Measurements from ENCODE around the gene CORO2B.

Gene CORO2B

GRCh38 chr15:68574629-68575028 lies 4.2 kb upstream of the CORO2B start:
- no peak for DNase-seq

DNA sequence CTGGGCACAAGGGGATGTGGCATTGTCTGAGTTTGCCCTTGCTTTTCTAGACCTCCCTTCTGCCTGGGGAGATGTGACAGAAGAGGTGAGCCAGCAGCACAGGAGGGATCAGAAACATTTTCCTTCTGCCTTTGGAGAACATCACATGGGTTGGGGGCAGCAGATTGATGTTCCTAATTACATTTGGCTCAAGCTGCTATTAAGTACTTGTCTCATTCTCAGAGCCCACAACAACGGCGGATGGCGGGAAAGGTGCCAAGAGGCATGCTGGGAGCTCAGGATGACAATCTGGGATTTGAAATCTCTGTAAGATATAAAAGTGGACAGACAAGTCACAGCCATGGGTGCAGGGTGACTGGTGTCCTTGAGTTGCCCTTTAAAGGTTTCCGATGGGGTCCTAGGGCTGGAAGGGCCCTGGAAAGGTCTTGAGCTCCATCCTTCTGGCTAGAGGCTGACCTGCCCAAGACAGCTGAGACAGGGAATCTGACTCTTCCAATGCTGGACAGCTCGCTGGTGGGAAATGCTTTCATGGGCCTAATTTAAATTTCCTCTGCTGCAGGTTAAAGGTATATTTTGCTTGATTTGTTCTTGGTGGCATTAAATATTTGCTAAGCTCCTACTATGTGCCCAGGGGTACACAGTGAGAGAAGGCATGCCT lies 2.4 kb upstream of the CORO2B start:
- no peak for DNase-seq

GRCh38 chr15:68578175-68578979 lies 416 bp upstream of the CORO2B start:
- peak; percentile 65 to 86 (median 72) for DNase-seq

GRCh38 chr15:68580026-68580882 lies 1.5 kb downstream of the CORO2B start:
- DNase-seq = no peak

DNA sequence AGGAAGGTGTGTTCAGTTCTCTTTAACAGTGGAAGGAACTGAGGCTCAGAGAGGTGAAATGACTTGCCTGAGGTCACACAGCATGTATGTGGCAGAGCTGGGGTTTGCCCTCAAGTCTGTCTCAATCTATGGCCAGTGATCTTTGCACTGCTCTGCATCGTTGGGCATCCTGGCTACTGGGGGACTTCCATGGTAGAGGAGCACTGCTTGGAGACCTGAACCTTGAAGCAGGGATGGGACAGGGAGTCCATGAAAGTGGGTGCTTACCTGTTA lies 2.0 kb downstream of the CORO2B start:
- no peak for DNase-seq

DNA sequence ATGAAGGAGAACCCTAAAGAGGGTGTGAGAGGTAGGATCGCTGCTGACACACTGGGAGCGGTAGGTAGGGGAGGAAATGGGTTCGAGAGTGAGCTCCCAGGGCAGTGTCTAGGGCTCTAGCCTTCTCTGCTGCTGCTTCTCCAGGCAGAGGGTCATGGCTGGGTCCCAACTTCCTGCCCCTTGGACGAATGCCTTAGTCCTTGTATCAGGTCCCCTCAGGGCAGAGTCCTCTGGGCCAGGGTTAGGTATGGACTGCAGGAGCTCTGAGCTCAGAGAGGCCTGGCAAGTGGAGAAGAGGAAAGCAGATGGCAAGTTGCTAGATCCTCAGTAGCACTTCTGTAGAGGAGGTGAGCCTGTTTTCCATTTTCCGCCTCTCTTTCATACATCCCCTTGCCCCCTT lies 2.9 kb downstream of the CORO2B start:
- DNase-seq = no peak

GRCh38 chr15:68582236-68582635 lies 3.4 kb downstream of the CORO2B start:
- DNase-seq = no peak

GRCh38 chr15:68582864-68583263 lies 4.1 kb downstream of the CORO2B start:
- no peak for DNase-seq

DNA sequence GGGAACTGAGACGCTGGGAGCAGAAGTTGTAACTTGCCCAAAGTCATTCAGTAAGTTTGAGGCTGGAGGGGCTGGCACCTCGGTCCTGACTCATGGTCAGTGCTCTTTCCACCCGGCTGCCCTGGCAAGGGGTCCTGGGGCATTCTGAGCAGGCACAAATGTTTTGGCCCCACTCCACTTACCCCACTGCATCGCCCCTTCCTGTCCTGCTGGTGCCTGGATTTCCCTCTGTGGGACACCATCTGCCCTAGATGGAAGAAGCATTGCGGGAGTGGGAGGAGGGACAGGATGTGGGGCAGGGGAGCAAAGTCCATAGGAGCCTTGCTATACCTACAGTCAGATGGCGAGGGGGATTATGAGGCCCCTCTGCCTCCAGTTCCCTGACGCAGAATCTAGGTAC lies 4.5 kb downstream of the CORO2B start:
- DNase-seq = no peak

DNA sequence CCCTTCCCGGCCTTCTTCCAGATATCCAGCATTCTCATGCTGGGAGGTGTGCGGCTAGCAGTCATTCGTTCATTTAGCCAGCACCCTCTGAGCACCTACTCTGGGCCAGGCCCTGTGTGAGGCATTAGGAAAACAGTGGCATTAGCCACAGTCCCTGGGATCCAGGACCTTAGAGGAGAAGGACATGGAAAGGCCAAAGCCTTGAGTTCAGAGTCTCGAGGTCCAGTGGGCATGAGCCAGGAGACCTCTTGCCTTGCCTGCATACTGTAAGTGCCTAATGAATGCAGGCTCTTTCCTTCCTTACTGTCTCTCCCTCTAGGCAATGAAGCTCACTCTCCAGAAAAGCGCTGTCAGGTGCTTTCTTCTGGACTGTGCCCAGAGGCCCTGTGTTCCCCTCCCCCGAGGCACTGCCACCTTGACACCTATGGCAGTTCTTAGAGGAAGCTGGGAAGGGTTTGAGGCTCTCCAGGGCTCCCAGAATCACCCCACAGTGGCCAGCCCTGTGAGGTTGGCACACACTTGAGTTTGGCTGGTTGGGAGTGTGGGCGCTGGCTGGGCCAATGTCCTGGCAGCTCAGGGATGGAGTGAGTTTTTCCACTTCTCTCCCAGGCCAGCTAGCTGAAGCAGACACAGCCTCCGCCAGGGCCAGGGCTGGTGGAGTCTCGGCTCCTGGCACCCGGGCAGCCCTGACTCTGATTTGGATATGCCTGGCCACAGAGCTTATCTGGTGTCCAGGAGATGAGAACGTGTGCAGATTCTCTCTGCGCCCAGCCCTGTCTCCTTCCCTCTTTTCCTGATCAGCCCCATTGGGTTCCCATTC lies 5.4 kb downstream of the CORO2B start:
- DNase-seq = no peak

DNA sequence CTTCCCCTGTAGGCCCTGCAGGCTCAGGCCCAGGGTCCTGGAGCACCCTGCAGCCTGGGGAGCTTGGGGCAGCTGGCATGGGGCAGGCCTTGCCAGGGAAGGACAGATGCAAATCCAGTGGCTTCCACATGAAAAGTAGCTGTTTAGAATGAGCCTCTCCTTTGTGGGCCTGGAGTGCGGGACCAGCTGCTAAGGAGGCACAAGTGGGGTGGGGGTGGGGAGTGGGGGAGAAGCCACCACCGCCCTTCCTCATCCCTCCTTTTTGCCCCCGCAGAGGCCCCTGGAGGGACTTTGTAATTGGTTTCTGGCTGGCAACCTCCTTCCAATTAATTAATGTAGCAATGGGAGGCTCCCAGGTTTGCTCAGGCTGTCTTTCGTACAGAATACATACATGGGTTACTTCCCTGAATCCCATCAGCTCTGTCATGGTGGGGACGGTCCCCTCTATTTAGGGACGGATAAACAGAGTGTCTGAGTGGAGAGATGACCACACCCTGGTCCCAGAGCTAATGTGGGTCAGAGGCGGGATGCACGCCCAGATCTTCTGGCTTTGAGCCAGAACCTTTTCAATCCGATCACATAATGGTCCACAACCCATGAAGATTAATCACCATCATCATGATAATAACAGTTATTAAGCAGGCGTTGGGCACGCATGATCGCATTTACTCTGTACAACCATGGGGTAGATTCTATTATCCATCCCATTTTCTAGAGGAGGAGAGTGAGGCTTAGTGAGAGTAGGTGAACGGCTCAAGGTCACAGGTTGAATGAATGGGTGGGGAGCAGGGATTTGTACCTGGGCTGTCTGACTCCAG lies 6.2 kb downstream of the CORO2B start:
- no peak for DNase-seq

DNA sequence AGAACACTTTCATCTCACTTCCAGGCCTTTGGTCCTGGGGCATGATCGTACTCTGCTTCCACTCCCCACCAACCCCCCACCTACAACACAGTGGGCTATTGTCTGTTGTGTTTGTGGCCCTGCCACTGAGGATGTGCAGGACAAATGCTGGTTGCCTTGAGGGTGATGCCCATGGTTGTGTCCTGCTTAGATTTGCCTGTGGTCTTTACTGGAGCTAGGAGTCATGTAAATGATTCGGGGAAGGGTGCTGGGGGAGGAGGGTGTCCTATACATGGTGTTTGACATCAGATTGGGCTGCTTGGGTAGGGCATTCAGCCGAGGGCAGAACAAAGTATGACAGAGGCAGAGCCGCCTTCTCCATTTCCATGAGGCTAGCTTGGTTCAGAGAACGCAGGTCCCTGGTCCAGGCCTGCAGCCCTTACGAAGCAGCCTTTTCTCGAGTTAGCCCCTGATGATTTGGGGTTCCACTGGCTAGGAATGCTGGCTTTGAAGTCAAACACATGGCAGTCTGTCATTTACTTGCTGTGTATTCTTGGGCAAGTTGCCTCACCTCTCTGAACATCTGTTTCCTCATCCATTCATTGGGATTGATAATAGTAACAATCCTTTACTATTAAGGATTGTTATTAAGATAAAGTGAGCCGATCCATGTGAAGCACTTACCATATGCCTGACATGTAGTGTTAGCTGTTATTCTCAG lies 6.9 kb downstream of the CORO2B start:
- DNase-seq = no peak

- peak; percentile 39 to 60 (median 51) for DNase-seq
Measured at GRCh38 chr15:68586274-68586961, 7.6 kb downstream of the CORO2B start.

DNA sequence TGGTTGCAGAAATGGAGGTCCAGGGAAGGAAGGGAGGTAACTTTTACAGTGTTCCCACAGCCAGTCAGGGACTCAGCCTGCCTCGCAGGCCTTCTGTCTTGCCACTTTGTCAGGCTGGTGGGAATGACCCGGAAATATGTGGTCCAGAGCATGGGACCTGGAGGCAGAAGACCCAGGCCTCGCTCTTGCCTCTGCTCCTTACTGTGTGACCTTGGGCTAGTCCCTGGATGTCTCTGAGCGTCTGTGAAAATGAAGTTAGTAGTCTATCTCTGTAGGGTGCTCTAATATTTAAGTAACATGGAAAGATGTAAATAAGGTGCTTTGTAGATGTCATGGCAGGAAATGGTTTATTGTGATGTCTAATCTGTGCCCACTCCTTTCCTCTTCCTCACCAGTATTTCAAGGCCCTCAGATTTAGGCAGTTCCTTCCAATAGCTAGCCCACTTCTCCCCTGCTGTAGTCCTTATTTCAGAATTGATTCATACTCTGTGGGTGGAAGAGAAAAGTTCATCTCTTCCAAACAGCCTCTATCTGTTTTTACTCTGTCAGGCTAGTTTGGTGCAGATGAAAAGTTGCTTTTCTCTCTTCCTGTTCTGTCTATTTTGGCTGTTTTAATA lies 9.1 kb downstream of the CORO2B start:
- DNase-seq = peak; percentile 22 to 52 (median 52)

GRCh38 chr15:68589053-68589452 lies 10.3 kb downstream of the CORO2B start:
- no peak for DNase-seq

DNA sequence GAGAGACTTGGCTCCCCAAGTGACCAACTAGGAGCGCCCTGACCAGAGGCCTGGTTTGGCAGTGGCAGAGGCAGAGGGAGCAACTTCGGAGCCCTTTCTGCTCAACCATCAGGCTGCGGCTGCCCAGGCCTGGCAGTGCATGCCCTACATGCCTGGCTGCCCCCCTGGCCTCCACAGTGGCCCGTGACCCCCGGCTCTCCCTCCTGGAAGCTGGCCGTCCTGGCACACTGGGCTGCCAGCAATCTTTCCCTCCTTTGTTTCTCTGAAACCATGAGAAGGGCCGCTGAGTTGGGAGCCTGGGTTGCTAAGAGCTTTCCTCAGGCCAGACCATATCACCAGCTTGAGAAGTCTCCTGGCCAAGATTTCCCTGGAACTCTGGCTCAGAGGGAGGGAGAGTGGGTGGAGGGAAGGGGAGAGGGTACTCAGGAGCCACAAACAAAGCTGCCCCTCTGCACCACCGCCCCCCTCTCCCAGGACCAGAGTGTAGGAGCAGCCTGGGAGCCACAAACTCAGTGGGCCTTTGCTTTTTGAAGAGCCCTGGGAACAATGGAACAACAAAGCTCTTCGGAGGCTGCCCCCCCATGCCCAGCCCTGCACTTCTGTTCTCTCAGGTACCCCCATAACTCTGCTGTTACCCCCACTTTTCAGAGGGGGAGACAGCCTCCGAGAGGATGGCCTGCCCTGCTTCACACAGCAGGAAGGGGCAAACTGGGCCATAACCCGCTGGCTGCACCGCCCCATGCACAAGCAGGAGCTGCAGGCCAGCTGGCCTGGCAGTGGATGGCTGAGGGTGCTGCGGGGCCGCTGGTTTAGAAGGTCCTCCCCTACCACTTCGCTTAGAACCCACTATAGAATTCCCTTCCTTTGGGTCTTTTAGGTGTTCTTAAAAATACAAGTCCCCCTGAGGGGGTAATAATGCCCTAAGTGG lies 11.3 kb downstream of the CORO2B start:
- no peak for DNase-seq

DNA sequence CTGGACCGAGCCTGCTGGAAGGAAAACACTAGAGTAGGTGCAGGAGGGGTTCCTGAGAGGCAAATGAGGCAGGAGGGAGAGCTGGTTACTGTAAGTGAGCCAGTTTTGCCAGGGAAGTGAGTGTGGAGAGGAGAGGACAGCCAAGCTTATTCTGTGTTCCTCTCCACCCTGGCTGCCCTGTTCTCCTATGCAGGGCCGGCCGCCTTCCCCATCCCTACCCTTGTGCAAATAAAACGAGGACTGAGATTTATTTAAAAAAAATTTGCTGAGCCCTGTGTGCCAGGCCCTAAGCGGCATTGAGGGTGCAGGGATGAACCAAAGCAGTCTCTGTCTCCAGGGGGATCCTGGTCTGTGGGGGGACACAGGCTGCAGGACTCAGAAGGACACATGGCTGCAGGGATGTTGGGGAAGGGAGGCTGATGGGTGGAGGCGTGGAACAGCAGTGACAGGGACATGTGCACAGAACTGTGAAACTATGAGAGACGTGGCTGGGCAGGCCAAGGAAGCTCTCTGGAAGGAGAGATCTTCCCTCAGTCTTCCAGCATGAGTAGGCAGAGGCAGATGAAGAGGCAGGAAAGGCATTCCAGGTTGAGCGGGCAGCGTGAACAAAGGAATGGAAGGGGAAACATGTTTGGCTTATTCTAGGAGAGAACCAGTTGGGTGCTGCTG lies 12.1 kb downstream of the CORO2B start:
- no peak for DNase-seq

- DNase-seq = no peak
Measured at GRCh38 chr15:68592054-68592453, 13.3 kb downstream of the CORO2B start.

GRCh38 chr15:68592544-68592943 lies 13.8 kb downstream of the CORO2B start:
- no peak for DNase-seq
